Measurements from ENCODE around the gene ARID1B.

The ARID1B gene

DNA sequence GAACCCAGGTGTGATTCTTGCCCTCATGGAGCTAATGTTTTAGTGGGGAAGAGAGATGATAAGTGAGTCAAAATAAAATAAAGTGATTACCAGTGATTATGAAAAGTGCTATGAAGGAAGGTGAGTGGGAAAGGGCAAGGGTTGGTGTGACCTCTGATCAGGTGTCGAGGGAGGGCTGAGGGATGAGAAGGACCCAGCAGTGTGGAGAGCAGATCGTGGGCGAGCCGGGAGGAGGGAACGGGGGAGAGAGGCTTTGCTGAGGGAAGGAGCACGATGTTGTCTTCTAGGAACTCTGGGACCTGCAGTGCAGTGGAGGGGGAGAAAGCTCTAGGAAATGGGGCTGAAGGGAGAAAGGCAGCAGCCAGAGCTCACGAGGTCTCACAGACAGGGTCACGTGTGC lies 354.1 kb downstream of the ARID1B start:
- peaks cover 3 to 9% of the 10 kb centered on the region in 2 experiments for H3K4me1 ChIP-seq (ENCODE audit: control insufficient read depth in 1 of 2, insufficient read depth in 1 of 2, low read depth in 1 of 2, low read length in 1 of 2)
- H3K4me3 ChIP-seq (ENCODE audit: low read depth in 1 of 2, low read length in 1 of 2) = no peak overlapping the region
- TF ChIP-seq, protein P1, sequence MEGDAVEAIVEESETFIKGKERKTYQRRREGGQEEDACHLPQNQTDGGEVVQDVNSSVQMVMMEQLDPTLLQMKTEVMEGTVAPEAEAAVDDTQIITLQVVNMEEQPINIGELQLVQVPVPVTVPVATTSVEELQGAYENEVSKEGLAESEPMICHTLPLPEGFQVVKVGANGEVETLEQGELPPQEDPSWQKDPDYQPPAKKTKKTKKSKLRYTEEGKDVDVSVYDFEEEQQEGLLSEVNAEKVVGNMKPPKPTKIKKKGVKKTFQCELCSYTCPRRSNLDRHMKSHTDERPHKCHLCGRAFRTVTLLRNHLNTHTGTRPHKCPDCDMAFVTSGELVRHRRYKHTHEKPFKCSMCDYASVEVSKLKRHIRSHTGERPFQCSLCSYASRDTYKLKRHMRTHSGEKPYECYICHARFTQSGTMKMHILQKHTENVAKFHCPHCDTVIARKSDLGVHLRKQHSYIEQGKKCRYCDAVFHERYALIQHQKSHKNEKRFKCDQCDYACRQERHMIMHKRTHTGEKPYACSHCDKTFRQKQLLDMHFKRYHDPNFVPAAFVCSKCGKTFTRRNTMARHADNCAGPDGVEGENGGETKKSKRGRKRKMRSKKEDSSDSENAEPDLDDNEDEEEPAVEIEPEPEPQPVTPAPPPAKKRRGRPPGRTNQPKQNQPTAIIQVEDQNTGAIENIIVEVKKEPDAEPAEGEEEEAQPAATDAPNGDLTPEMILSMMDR (IDR thresholded peaks at IDR 0.05) = no peak
- H3K36me3 ChIP-seq = peaks cover 32% of the 10 kb centered on the region
- no peaks in the 10 kb centered on the region for H3K9me3 ChIP-seq
- H3K27ac ChIP-seq = no peak overlapping the region
- H3K27me3 ChIP-seq = no peaks in the 10 kb centered on the region

DNA sequence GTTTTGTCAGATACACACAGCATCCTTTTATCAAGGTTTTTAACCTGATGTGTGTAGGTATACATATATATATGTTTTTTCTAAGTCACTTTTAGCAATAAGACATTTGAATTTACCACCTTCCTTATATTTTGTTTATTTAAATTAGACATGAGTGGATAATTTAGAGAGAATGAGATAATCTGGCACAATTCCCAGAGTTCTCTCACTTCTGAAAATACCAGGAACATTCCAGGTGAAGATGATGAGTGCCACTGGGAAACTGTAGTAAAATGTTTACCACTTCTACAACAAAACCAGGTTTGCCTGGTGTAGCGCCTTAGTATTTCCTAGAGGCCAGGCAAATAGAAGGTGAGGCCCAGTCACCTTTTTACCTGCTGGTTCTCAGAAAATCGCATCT lies 356.7 kb downstream of the ARID1B start:
- Histone ChIP-seq H3K4me3 (ENCODE audit: low read depth in 1 of 2, low read length in 1 of 2) (no peak overlapping the region), H3K36me3 (peaks cover 39% of the 10 kb centered on the region), H3K9me3 (no peaks in the 10 kb centered on the region), H3K27ac (no peak overlapping the region), H3K27me3 (no peaks in the 10 kb centered on the region), H3K4me1 (ENCODE audit: control insufficient read depth in 1 of 2, insufficient read depth in 1 of 2, low read depth in 1 of 2, low read length in 1 of 2) (peaks cover 3 to 4% of the 10 kb centered on the region in 2 experiments)
- TF ChIP-seq, protein P1 (IDR thresholded peaks at IDR 0.05) = no peak

- TF ChIP-seq, protein P1 (IDR thresholded peaks at IDR 0.05) = no peak
- Histone ChIP-seq H3K4me3 (ENCODE audit: low read depth in 1 of 2, low read length in 1 of 2) (no peak overlapping the region), H3K27ac (no peak overlapping the region), H3K9me3 (no peaks in the 10 kb centered on the region), H3K4me1 (ENCODE audit: control insufficient read depth in 1 of 2, insufficient read depth in 1 of 2, low read depth in 1 of 2, low read length in 1 of 2) (no peaks in the 10 kb centered on the region), H3K36me3 (peaks cover 39% of the 10 kb centered on the region), H3K27me3 (no peaks in the 10 kb centered on the region)
Measured at GRCh38 chr6:157134402-157135047, 357.3 kb downstream of the ARID1B start.

DNA sequence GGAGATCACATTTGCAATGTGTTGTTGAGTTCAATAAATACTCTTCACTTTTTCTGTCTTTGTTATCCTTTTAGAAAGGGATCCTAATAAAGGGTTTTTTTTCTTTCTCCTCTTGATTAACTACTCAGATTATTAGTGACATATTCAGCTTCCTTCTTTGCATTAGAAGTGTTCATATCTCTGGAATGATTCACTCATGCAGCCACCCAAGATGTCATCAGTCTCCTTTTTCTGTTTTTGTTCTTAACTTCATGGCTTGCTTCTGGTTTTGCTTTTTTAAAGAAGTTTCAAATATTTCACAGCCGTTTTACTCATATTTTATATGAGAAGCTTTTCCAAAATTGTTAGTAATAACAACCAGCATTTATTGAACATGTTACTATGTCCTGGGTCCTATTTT lies 358.5 kb downstream of the ARID1B start:
- H3K4me3 ChIP-seq (ENCODE audit: low read depth in 1 of 2, low read length in 1 of 2) = no peak overlapping the region
- H3K4me1 ChIP-seq (ENCODE audit: control insufficient read depth in 1 of 2, insufficient read depth in 1 of 2, low read depth in 1 of 2, low read length in 1 of 2) = no peaks in the 10 kb centered on the region
- no peaks in the 10 kb centered on the region for H3K9me3 ChIP-seq
- H3K27ac ChIP-seq = no peak overlapping the region
- TF ChIP-seq, protein P1 (IDR thresholded peaks at IDR 0.05) = no peak
- H3K27me3 ChIP-seq = no peaks in the 10 kb centered on the region
- H3K36me3 ChIP-seq = peaks cover 48% of the 10 kb centered on the region

- no peaks in the 10 kb centered on the region for H3K9me3 ChIP-seq
- peaks cover 63% of the 10 kb centered on the region for H3K36me3 ChIP-seq
- H3K27ac ChIP-seq = no peak overlapping the region
- no peak overlapping the region for H3K4me3 ChIP-seq (ENCODE audit: low read depth in 1 of 2, low read length in 1 of 2)
- H3K4me1 ChIP-seq (ENCODE audit: control insufficient read depth in 1 of 2, insufficient read depth in 1 of 2, low read depth in 1 of 2, low read length in 1 of 2) = no peaks in the 10 kb centered on the region
- H3K27me3 ChIP-seq = no peaks in the 10 kb centered on the region
- TF ChIP-seq, protein P1 (IDR thresholded peaks at IDR 0.05) = no peak
Measured at GRCh38 chr6:157137501-157137900, 360.3 kb downstream of the ARID1B start.

Data from neutrophil (primary cell).